Endothelial cell of umbilical vein (primary cell): ENCODE measurements around the gene CNTNAP4. TPM values are rescaled to one million over a fixed set of nuclear protein-coding genes. Genes with fewer than 3 reads are reported as not detected.

Experiments
- BruUV-seq: library from RNA; stranded (reverse); fragments of 400-500 nt; replicated peaks from 2 replicates; lab custom pipeline; 2021; lab: Mats Ljungman, UMichigan
- CTCF ChIA-PET: fragments of 300-600, 350-600 bp; sonication (Branson Sonifier 250); formaldehyde crosslinking; loops from one replicate; lab custom pipeline; 2021; ENCODE audit warnings: antibody characterized with exemption, inconsistent platforms; lab: Charles Lee
- POLR2A ChIA-PET: fragments of 300-600, 350-600 bp; sonication (Branson Sonifier 250); formaldehyde crosslinking; loops from one replicate; lab custom pipeline; 2021; ENCODE audit warnings: antibody characterized with exemption, inconsistent platforms; lab: Charles Lee
- DNase-seq: peaks from one replicate; pipeline ENCODE4 v3.0.0-alpha.2; 2011; ENCODE audit warnings: low read depth, low spot score
- FAIRE-seq: peaks from 2 replicates; lab custom pipeline; 2011; peaks lifted over from hg19 to GRCh38; lab: Jason Lieb, UNC
- H2AFZ ChIP-seq: 2 replicates; pipeline ENCODE4 v1.6.0; 2012; ENCODE audit warnings: low read depth, low read length, control low read depth, inconsistent platforms
- H3K27ac ChIP-seq: 2 replicates; pipeline ENCODE4 v1.5.1; 2011; ENCODE audit warnings: low read depth, mild to moderate bottlenecking, control low read depth, low read length, moderate library complexity; ENCODE audit not compliant: insufficient read depth
- H3K27me3 ChIP-seq, 2 experiments: 2 replicates each; pipeline versions ENCODE4 v1.6.0 to v1.6.1; 2011; ENCODE audit warnings: low read length in 2 of 2, mixed read lengths in 1 of 2; ENCODE audit not compliant: control insufficient read depth in 2 of 2, insufficient read depth in 2 of 2
- H3K36me3 ChIP-seq, 2 experiments: 2 replicates in 1 of 2; 3 replicates in 1 of 2; pipeline ENCODE4 v1.5.1; 2011; ENCODE audit warnings: low read length in 2 of 2, mild to moderate bottlenecking in 1 of 2, moderate library complexity in 1 of 2; ENCODE audit not compliant: control insufficient read depth in 2 of 2, insufficient read depth in 2 of 2; ENCODE audit errors: extremely low read depth in 1 of 2
- H3K4me1 ChIP-seq: 3 replicates; pipeline ENCODE4 v1.5.1; 2011; ENCODE audit warnings: mild to moderate bottlenecking, low read length; ENCODE audit not compliant: control insufficient read depth, insufficient read depth; ENCODE audit errors: extremely low read depth
- H3K4me2 ChIP-seq: 2 replicates; pipeline ENCODE4 v1.6.1; 2011; ENCODE audit warnings: low read length, control low read depth, mixed read lengths; ENCODE audit not compliant: insufficient read depth
- H3K4me3 ChIP-seq, 3 experiments: fragments of 200-600 bp in 1 of 3; sonication (generic), shearing (Covaris generic) in 1 of 3; replicated peaks in 1 of 3; 2 replicates each; pipeline ENCODE4 v1.5.1; 2011 to 2016; ENCODE audit warnings: control low read depth in 3 of 3, low read length in 3 of 3, mild to moderate bottlenecking in 2 of 3, inconsistent platforms in 1 of 3, low read depth in 1 of 3, moderate library complexity in 1 of 3; ENCODE audit not compliant: insufficient read depth in 1 of 3
- H3K79me2 ChIP-seq: 2 replicates; pipeline ENCODE4 v1.6.0; 2012; ENCODE audit warnings: low read length, inconsistent platforms; ENCODE audit not compliant: control insufficient read depth, insufficient read depth
- H3K9ac ChIP-seq: replicated peaks from 2 replicates; pipeline ENCODE3; 2011; ENCODE audit warnings: low read length, control low read depth; ENCODE audit not compliant: insufficient read depth; ENCODE audit errors: extremely low read depth
- H3K9me1 ChIP-seq: replicated peaks from 3 replicates; pipeline ENCODE4 v1.6.0; 2011; ENCODE audit warnings: mild to moderate bottlenecking, low read length; ENCODE audit not compliant: control insufficient read depth, insufficient read depth; ENCODE audit errors: extremely low read depth
- H3K9me3 ChIP-seq: replicated peaks from 2 replicates; pipeline ENCODE4 v1.5.1; 2012; ENCODE audit warnings: low read length, inconsistent platforms; ENCODE audit not compliant: control insufficient read depth, insufficient read depth
- H4K20me1 ChIP-seq: replicated peaks from 2 replicates; pipeline ENCODE3; 2011; ENCODE audit warnings: mild to moderate bottlenecking, low read length; ENCODE audit not compliant: control insufficient read depth, insufficient read depth; ENCODE audit errors: extremely low read depth
- EZH2 ChIP-seq: IDR thresholded peaks from 2 replicates; pipeline ENCODE4 v1.6.1; 2012; ENCODE audit warnings: borderline replicate concordance, low read depth, mild to moderate bottlenecking, moderate library complexity, low read length, inconsistent platforms; ENCODE audit not compliant: severe bottlenecking
- JUN ChIP-seq: IDR thresholded peaks from 2 replicates; pipeline ENCODE4 v1.6.1; 2011; ENCODE audit warnings: borderline replicate concordance, low read depth; ENCODE audit not compliant: insufficient read length, insufficient read depth
- MYC ChIP-seq: IDR thresholded peaks from one replicate; pipeline ENCODE4 v1.6.1; 2011; ENCODE audit warnings: mild to moderate bottlenecking, low read depth, low read length
- POLR2A ChIP-seq: IDR thresholded peaks from 2 replicates; pipeline ENCODE4 v1.6.1; 2012; ENCODE audit warnings: low read depth, mild to moderate bottlenecking, control low read depth, low read length
- POLR2AphosphoS5 ChIP-seq: IDR thresholded peaks from 2 replicates; pipeline ENCODE4 v1.6.1; 2012; ENCODE audit warnings: low read depth, mild to moderate bottlenecking, control low read depth, low read length, moderate library complexity; ENCODE audit not compliant: insufficient read depth
- dilution Hi-C: fragments of 300-500 bp; cut with MboI; formaldehyde crosslinking; loops from one replicate; pipeline ENCODE4 v1.15.0; 2019; ENCODE audit warnings: low sequenced_read_pairs; ENCODE audit not compliant: extremely low pct_ligation_motif_present
- intact Hi-C: fragments of 100-400 bp; cut with micrococcal nuclease; formaldehyde crosslinking; loops from one replicate; pipeline ENCODE4 v1.10.0; 2022
- polyA plus RNA-seq, 4 experiments: library from polyadenylated mRNA; depleted of rRNA in 3 of 4; stranded (reverse) in 3 of 4; unstranded in 1 of 4; fragments of >200 nt; gene quantifications; 2 replicates each; pipeline versions ENCODE4 v1.2.1 to v1.2.3, GENCODE V29; 2011 to 2012; ENCODE audit warnings: missing spikeins in 1 of 4
- total RNA-seq: library from RNA; stranded (reverse); gene quantifications from 2 replicates; pipeline ENCODE4 v1.2.3, GENCODE V29; 2021
- TF ChIP-seq, protein P1 (sequence below): IDR thresholded peaks from 2 replicates; pipeline ENCODE4 v1.6.1; 2011; ENCODE audit not compliant: insufficient read depth, insufficient read length
- TF ChIP-seq, protein P2 (sequence below), 2 donors: IDR thresholded peaks; 1 replicate in 1 of 2; 2 replicates in 1 of 2; pipeline ENCODE4 v1.5.1; 2011; ENCODE audit warnings: low read length in 2 of 2, mild to moderate bottlenecking in 2 of 2, moderate library complexity in 2 of 2, control low read depth in 1 of 2, inconsistent platforms in 1 of 2, low read depth in 1 of 2; ENCODE audit not compliant: insufficient read depth in 1 of 2; ENCODE audit errors: extremely low read depth in 1 of 2

CNTNAP4 gene
- total and polyA plus RNA-seq, 2 donors (not counting 3 experiments of a cell fraction or from before 2014, with no cell fraction given) = not detected

- intact Hi-C loops = no loop called here
Measured at GRCh38 chr16:76292218-76292617, 15.0 kb downstream of the CNTNAP4 start.

More at GRCh38 chr16:76292218-76292617, 15.0 kb downstream of the CNTNAP4 start:
- ChIA-PET POLR2A (no interaction called here), CTCF (no interaction called here)
- Histone ChIP-seq H3K4me2 (no peak overlapping the region), H3K36me3 (no peaks in the 10 kb centered on the region), H3K9ac (no peak overlapping the region), H3K9me3 (peaks cover 2% of the 10 kb centered on the region), H3K9me1 (no peaks in the 10 kb centered on the region), H3K79me2 (no peaks in the 10 kb centered on the region), H2AFZ (no peak overlapping the region), H3K27me3 (no peaks in the 10 kb centered on the region), H4K20me1 (no peaks in the 10 kb centered on the region), H3K27ac (no peak overlapping the region), H3K4me1 (no peaks in the 10 kb centered on the region), H3K4me3 (no peak overlapping the region)
- DNase-seq (no peak), FAIRE-seq (no peak)
- TF ChIP-seq MYC = no peak
- TF ChIP-seq, protein P1, sequence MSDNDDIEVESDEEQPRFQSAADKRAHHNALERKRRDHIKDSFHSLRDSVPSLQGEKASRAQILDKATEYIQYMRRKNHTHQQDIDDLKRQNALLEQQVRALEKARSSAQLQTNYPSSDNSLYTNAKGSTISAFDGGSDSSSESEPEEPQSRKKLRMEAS = no peak
- TF ChIP-seq, protein P2, sequence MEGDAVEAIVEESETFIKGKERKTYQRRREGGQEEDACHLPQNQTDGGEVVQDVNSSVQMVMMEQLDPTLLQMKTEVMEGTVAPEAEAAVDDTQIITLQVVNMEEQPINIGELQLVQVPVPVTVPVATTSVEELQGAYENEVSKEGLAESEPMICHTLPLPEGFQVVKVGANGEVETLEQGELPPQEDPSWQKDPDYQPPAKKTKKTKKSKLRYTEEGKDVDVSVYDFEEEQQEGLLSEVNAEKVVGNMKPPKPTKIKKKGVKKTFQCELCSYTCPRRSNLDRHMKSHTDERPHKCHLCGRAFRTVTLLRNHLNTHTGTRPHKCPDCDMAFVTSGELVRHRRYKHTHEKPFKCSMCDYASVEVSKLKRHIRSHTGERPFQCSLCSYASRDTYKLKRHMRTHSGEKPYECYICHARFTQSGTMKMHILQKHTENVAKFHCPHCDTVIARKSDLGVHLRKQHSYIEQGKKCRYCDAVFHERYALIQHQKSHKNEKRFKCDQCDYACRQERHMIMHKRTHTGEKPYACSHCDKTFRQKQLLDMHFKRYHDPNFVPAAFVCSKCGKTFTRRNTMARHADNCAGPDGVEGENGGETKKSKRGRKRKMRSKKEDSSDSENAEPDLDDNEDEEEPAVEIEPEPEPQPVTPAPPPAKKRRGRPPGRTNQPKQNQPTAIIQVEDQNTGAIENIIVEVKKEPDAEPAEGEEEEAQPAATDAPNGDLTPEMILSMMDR (IDR thresholded peaks at IDR 0.05; ENCODE audit: extremely low read depth in 1 of 2, insufficient read depth in 1 of 2, low read depth in 1 of 2, low read length in 2 of 2) = no peak
- no peak for TF ChIP-seq POLR2A
- TF ChIP-seq JUN = no peak
- no peak for TF ChIP-seq POLR2AphosphoS5
- no peak for TF ChIP-seq EZH2
- no TSS peak for BruUV-seq
- dilution Hi-C loops = no loop called here
